GM23338 (cell line): ENCODE measurements around the gene SLC2A14.
"Not testable (repeated sequence)": the region's sequence is repeated elsewhere in the genome, so short reads cannot be mapped to it uniquely, and the experiment has no call there.

Experiments used
- CREB1 ChIP-seq: fragments of 250-450 bp; sonication (Bioruptor Pico); IDR thresholded peaks from 2 replicates; pipeline ENCODE4 v1.5.0; 2020; ENCODE audit warnings: low read depth, mild to moderate bottlenecking, moderate library complexity
- CTCF ChIP-seq, 2 experiments: fragments of 200-600 bp in 1 of 2; sonication (generic) in 1 of 2; conservative IDR thresholded peaks; 2 replicates each; pipeline versions ENCODE4 v1.5.1 to v1.6.1; 2016 to 2017; ENCODE audit warnings: antibody characterized with exemption in 2 of 2, low read depth in 2 of 2, mild to moderate bottlenecking in 2 of 2, moderate library complexity in 1 of 2
- ETS1 ChIP-seq: IDR thresholded peaks from 2 replicates; pipeline ENCODE4 v1.6.1; 2016; ENCODE audit warnings: antibody characterized with exemption
- EZH2 ChIP-seq: fragments of 200-600 bp; sonication (generic); IDR thresholded peaks from one replicate; pipeline ENCODE4 v1.8.0; 2017; ENCODE audit warnings: antibody characterized with exemption, mild to moderate bottlenecking, low read depth; ENCODE audit not compliant: unreplicated experiment
- EZH2phosphoT487 ChIP-seq: fragments of 200-600 bp; sonication (generic); IDR thresholded peaks from one replicate; pipeline ENCODE4 v1.8.1; 2018; ENCODE audit warnings: antibody characterized with exemption; ENCODE audit not compliant: unreplicated experiment
- JUNB ChIP-seq: IDR thresholded peaks from one replicate; pipeline ENCODE4 v1.6.1; 2016; ENCODE audit warnings: antibody characterized with exemption; ENCODE audit not compliant: unreplicated experiment
- POLR2AphosphoS5 ChIP-seq: IDR thresholded peaks from 2 replicates; pipeline ENCODE4 v1.6.1; 2016; ENCODE audit warnings: antibody characterized with exemption, low read depth
- REST ChIP-seq: IDR thresholded peaks from one replicate; pipeline ENCODE4 v1.6.1; 2018; ENCODE audit warnings: antibody characterized with exemption; ENCODE audit not compliant: unreplicated experiment
- STAT1 ChIP-seq: IDR thresholded peaks from one replicate; pipeline ENCODE4 v1.6.1; 2016; ENCODE audit warnings: antibody characterized with exemption; ENCODE audit not compliant: unreplicated experiment
- ZNF114 ChIP-seq: fragments of 250-450 bp; sonication (Bioruptor Pico); IDR thresholded peaks from 2 replicates; pipeline ENCODE4 v1.5.0; 2020; ENCODE audit warnings: mild to moderate bottlenecking, moderate library complexity

GRCh38 chr12:7896726-7897125, 24.0 kb upstream of the SLC2A14 start:
- TF ChIP-seq CTCF (conservative IDR thresholded peaks at IDR 0.05; ENCODE audit: low read depth in 2 of 2); EZH2; JUNB; ZNF114 (CRISPR knock-in tag); POLR2AphosphoS5; REST; EZH2phosphoT487; CREB1 (CRISPR knock-in tag); STAT1; ETS1: not testable (repeated sequence)
